B cell (primary cell): ENCODE measurements around the gene TNNI3K. TPM values are rescaled to one million over a fixed set of nuclear protein-coding genes. Genes with fewer than 3 reads are reported as not detected.

ENCODE experiments used
- ATAC-seq: fragments of 200-7000 bp; cut with Tn5 transposase; one replicate; pipeline ENCODE4 v1.10.0; 2021; ENCODE audit warnings: low read depth, mild to moderate bottlenecking, moderate number of reproducible peaks, moderate library complexity
- CTCF ChIA-PET: fragments of 350-600 bp; sonication (Branson Sonifier 250); formaldehyde crosslinking; loops from one replicate; lab custom pipeline; 2021; ENCODE audit warnings: antibody characterized with exemption, inconsistent platforms; lab: Charles Lee
- POLR2A ChIA-PET: fragments of 350-600 bp; sonication (Branson Sonifier 250); formaldehyde crosslinking; loops from one replicate; lab custom pipeline; 2021; ENCODE audit warnings: antibody characterized with exemption; lab: Charles Lee
- DNase-seq: peaks from one replicate; pipeline ENCODE4 v3.0.0; 2013
- H2AFZ ChIP-seq: 2 replicates; pipeline ENCODE4 v1.6.1; 2012; ENCODE audit warnings: mild to moderate bottlenecking, low read depth, low read length; ENCODE audit not compliant: insufficient read depth, poor library complexity, severe bottlenecking
- H3K27ac ChIP-seq, 2 donors: 1 replicate in 1 of 2; 2 replicates in 1 of 2; pipeline ENCODE4 v1.5.1; 2012 to 2013; ENCODE audit warnings: low read length in 2 of 2, mild to moderate bottlenecking in 2 of 2, moderate library complexity in 1 of 2
- H3K27me3 ChIP-seq, 4 experiments: fragments of 200-600 bp in 1 of 4; sonication (generic) in 1 of 4; replicated peaks in 1 of 4; 1 replicate in 2 of 4; 2 replicates in 2 of 4; pipeline versions ENCODE4 v1.6.1 to v1.7.0; 2013 to 2016; ENCODE audit warnings: low read length in 3 of 4, mild to moderate bottlenecking in 2 of 4, mixed read lengths in 1 of 4, moderate library complexity in 1 of 4; ENCODE audit not compliant: insufficient read depth in 4 of 4, control insufficient read depth in 3 of 4; ENCODE audit errors: control extremely low read depth in 1 of 4
- H3K36me3 ChIP-seq, 2 experiments: replicated peaks in 1 of 2; 1 replicate in 1 of 2; 2 replicates in 1 of 2; pipeline versions ENCODE4 v1.6.1 to v1.7.1; 2013; ENCODE audit warnings: low read length in 1 of 2; ENCODE audit not compliant: insufficient read depth in 2 of 2, control insufficient read depth in 1 of 2; ENCODE audit errors: control extremely low read depth in 1 of 2, extremely low read depth in 1 of 2
- H3K4me1 ChIP-seq, 2 donors: fragments of 200-600 bp in 1 of 2; sonication (generic) in 1 of 2; 1 replicate in 1 of 2; 2 replicates in 1 of 2; pipeline versions ENCODE4 v1.5.1 to v1.6.1; 2013 to 2017; ENCODE audit warnings: low read length in 2 of 2; ENCODE audit not compliant: control insufficient read depth in 2 of 2, insufficient read depth in 2 of 2
- H3K4me2 ChIP-seq: replicated peaks from 2 replicates; pipeline ENCODE3; 2012; ENCODE audit warnings: mild to moderate bottlenecking, low read depth, low read length; ENCODE audit not compliant: poor library complexity, severe bottlenecking
- H3K4me3 ChIP-seq, 5 experiments: fragments of 200-600 bp in 1 of 5; sonication (generic) in 1 of 5; 1 replicate in 3 of 5; 2 replicates in 2 of 5; pipeline versions ENCODE4 v1.5.1 to v1.7.0; 2011 to 2016; ENCODE audit warnings: low read length in 4 of 5, mild to moderate bottlenecking in 4 of 5, low read depth in 2 of 5, control low read depth in 1 of 5, moderate library complexity in 1 of 5; ENCODE audit not compliant: insufficient read depth in 1 of 5; ENCODE audit errors: control extremely low read depth in 1 of 5, extremely low read depth in 1 of 5
- H3K79me2 ChIP-seq: fragments of 200-600 bp; sonication (generic); one replicate; pipeline ENCODE4 v1.6.0; 2016; ENCODE audit warnings: low read length; ENCODE audit not compliant: control insufficient read depth, insufficient read depth
- H3K9ac ChIP-seq: fragments of 200-600 bp; sonication (generic); 2 replicates; pipeline ENCODE4 v1.6.1; 2017; ENCODE audit warnings: mild to moderate bottlenecking, low read length, moderate library complexity
- H3K9me3 ChIP-seq, 3 donors: one replicate each; pipeline versions ENCODE4 v1.6.1 to v1.7.1; 2013; ENCODE audit warnings: low read length in 2 of 3; ENCODE audit not compliant: control insufficient read depth in 2 of 3, insufficient read depth in 1 of 3; ENCODE audit errors: control extremely low read depth in 1 of 3
- H4K20me1 ChIP-seq: 2 replicates; pipeline ENCODE4 v1.6.0; 2012; ENCODE audit warnings: mild to moderate bottlenecking, low read length; ENCODE audit not compliant: insufficient read depth, control insufficient read depth, poor library complexity, severe bottlenecking
- H3K27ac Mint-ChIP-seq: one replicate; pipeline ENCODE4 v1.8.0; 2021; ENCODE audit warnings: mixed read lengths
- H3K27me3 Mint-ChIP-seq: one replicate; pipeline ENCODE4 v1.8.0; 2021; ENCODE audit warnings: mixed read lengths
- H3K4me1 Mint-ChIP-seq: one replicate; pipeline ENCODE4 v1.8.0; 2021; ENCODE audit warnings: mixed read lengths
- H3K4me3 Mint-ChIP-seq: one replicate; pipeline ENCODE4 v1.8.0; 2021; ENCODE audit warnings: mixed read lengths
- H3K9me3 Mint-ChIP-seq: one replicate; pipeline ENCODE4 v1.8.0; 2022; ENCODE audit warnings: mixed read lengths; ENCODE audit not compliant: insufficient read depth
- CTCF ChIP-seq: fragments of 200-600 bp; IDR thresholded peaks from one replicate; pipeline ENCODE4 v1.8.0; 2022; ENCODE audit warnings: antibody characterized with exemption, mild to moderate bottlenecking
- EZH2 ChIP-seq: IDR thresholded peaks from 2 replicates; pipeline ENCODE4 v1.6.1; 2012; ENCODE audit warnings: borderline replicate concordance, low read depth, mild to moderate bottlenecking, moderate library complexity, low read length; ENCODE audit not compliant: insufficient read depth, poor library complexity, severe bottlenecking
- WGBS: methylation state at CpG from one replicate; pipeline ENCODE4 v1.1.5; 2013; ENCODE audit warnings: missing lambda C conversion rate; ENCODE audit not compliant: insufficient coverage; 5-methylcytosine and 5-hydroxymethylcytosine counted together
- intact Hi-C: fragments of 100-400 bp; cut with micrococcal nuclease; formaldehyde crosslinking; loops from one replicate; pipeline ENCODE4 v1.10.0; 2022
- polyA plus RNA-seq: library from polyadenylated mRNA; depleted of rRNA; stranded (reverse); fragments of >200 nt; gene quantifications from 2 replicates; pipeline ENCODE4 v1.2.3, GENCODE V29; 2012
- total RNA-seq, 2 donors: library from RNA; stranded (reverse); fragments of 120-200 nt in 1 of 2; gene quantifications; 1 replicate in 1 of 2; 2 replicates in 1 of 2; pipeline versions ENCODE4 v1.2.3 to v1.2.4, GENCODE V29; 2013 to 2022

TNNI3K gene
- total and polyA plus RNA-seq, 2 donors (not counting 1 experiment from before 2014, with no cell fraction given), result 0.52 to 3.1 TPM

- Histone ChIP-seq H2AFZ (no peak overlapping the region), H3K4me2 (no peak overlapping the region), H3K27ac (no peak overlapping the region), H3K9me3 (peaks cover 0 to 6% (median 0%) of the 10 kb centered on the region in 3 donors), H3K27me3 (no peaks in the 10 kb centered on the region), H3K79me2 (no peaks in the 10 kb centered on the region), H4K20me1 (no peaks in the 10 kb centered on the region), H3K9ac (no peak overlapping the region), H3K4me1 (no peaks in the 10 kb centered on the region), H3K36me3 (no peaks in the 10 kb centered on the region), H3K4me3 (no peak overlapping the region)
- ATAC-seq (no peak), DNase-seq (no peak)
- WGBS, result 92% methylated on average over 2 of the region's 3 CpGs
- H3K27ac Mint-ChIP-seq, result no peak overlapping the region
- H3K4me3 Mint-ChIP-seq, result no peak overlapping the region
- ChIA-PET CTCF (interaction anchor here (0.7 to 1.7 kb wide), 2 partner anchors 23 to 122 kb away, joined by 3 to 4 read pairs; no protein-coding TSS in a partner anchor), POLR2A (no interaction called here)
- TF ChIP-seq EZH2 (no peak), CTCF (no peak)
- intact Hi-C loops, result no loop called here
- no peaks in the 10 kb centered on the region for H3K9me3 Mint-ChIP-seq
- no peaks in the 10 kb centered on the region for H3K4me1 Mint-ChIP-seq
- H3K27me3 Mint-ChIP-seq, result no peaks in the 10 kb centered on the region
These were observed 232.7 kb downstream of the TNNI3K start for GRCh38 chr1:74467786-74468377.

- Mint-ChIP-seq H3K9me3 (no peaks in the 10 kb centered on the region), H3K4me1 (no peaks in the 10 kb centered on the region), H3K27ac (no peak overlapping the region), H3K27me3 (no peaks in the 10 kb centered on the region), H3K4me3 (no peak overlapping the region)
- Histone ChIP-seq H3K4me3 (no peak overlapping the region), H3K27ac (no peak overlapping the region), H3K79me2 (no peaks in the 10 kb centered on the region), H3K9ac (no peak overlapping the region), H3K9me3 (peaks cover 0 to 6% (median 0%) of the 10 kb centered on the region in 3 donors), H3K27me3 (no peaks in the 10 kb centered on the region), H3K36me3 (no peaks in the 10 kb centered on the region), H4K20me1 (no peaks in the 10 kb centered on the region), H3K4me2 (no peak overlapping the region), H3K4me1 (no peaks in the 10 kb centered on the region), H2AFZ (no peak overlapping the region)
- DNase-seq (no peak), ATAC-seq (no peak)
- intact Hi-C loops, result no loop called here
- no CpG with 5 or more reads among the region's 2 CpGs for WGBS
- ChIA-PET CTCF (interaction anchor here (1.7 to 1.8 kb wide), 2 partner anchors 25 to 221 kb away, joined by 3 to 6 read pairs; no protein-coding TSS in a partner anchor), POLR2A (no interaction called here)
- TF ChIP-seq EZH2 (no peak), CTCF (peak; percentile 57)
These were observed 233.9 kb downstream of the TNNI3K start for GRCh38 chr1:74468982-74469603.
